AG10803 (cell line): ENCODE data around the gene PEMT.

Source experiments
- DNase-seq: peaks from one replicate; pipeline ENCODE4 v3.0.0; 2010; ENCODE audit warnings: low read depth
- H3K4me3 ChIP-seq: 2 replicates; pipeline ENCODE4 v1.5.1; 2011; ENCODE audit warnings: mild to moderate bottlenecking, low read length, control low read depth
- TF ChIP-seq, protein P1 (sequence below): conservative IDR thresholded peaks from 2 replicates; pipeline ENCODE4 v1.5.1; 2011; ENCODE audit warnings: mild to moderate bottlenecking, low read length, control low read depth, inconsistent platforms

Gene PEMT

DNA sequence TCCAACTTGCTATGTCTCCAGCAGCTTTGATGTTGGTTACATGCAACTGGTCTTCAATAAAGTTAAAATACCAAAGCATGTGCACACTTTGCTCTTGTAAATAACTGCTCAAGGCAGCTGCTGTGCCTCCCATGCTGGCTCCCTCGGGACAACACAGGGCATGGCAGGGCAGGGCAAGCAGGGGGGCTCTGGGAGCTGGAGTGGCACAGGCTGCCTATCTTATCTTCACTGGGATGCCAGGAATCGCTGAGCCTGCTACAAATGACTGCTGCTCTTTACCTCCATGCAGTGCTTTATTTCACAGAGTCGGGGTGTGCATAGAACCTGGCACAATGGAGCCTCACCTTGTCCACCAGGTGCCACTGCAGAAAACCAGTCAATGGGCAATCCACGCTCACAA is 21.8 kb downstream of the PEMT start:
- TF ChIP-seq, protein P1, sequence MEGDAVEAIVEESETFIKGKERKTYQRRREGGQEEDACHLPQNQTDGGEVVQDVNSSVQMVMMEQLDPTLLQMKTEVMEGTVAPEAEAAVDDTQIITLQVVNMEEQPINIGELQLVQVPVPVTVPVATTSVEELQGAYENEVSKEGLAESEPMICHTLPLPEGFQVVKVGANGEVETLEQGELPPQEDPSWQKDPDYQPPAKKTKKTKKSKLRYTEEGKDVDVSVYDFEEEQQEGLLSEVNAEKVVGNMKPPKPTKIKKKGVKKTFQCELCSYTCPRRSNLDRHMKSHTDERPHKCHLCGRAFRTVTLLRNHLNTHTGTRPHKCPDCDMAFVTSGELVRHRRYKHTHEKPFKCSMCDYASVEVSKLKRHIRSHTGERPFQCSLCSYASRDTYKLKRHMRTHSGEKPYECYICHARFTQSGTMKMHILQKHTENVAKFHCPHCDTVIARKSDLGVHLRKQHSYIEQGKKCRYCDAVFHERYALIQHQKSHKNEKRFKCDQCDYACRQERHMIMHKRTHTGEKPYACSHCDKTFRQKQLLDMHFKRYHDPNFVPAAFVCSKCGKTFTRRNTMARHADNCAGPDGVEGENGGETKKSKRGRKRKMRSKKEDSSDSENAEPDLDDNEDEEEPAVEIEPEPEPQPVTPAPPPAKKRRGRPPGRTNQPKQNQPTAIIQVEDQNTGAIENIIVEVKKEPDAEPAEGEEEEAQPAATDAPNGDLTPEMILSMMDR, result no peak
- no peak for DNase-seq
- no peak overlapping the region for H3K4me3 ChIP-seq

DNA sequence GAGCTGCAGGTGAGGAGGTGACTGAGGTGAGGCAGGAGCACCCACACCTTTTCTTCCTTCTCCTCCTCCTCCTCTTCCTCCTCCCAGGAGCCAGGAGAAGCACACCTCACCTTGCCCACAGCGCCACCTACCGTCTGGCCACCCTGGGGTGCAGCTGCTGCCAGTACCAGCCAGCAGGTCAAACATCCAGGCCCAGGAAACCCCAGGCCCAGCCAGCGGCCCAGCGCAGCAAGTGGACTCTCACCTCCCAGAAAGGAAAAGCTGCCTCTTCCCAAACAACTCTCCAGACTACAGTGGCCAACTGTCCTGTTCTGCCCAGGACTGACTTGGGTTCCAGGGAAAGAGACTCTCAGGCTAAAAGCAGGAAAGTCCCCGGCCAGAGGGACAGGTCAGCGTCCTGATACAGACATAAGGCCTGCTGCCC is 22.7 kb downstream of the PEMT start:
- peak; percentile 25 for DNase-seq
- no peak overlapping the region for H3K4me3 ChIP-seq
- TF ChIP-seq, protein P1, result peak; percentile 71

DNA sequence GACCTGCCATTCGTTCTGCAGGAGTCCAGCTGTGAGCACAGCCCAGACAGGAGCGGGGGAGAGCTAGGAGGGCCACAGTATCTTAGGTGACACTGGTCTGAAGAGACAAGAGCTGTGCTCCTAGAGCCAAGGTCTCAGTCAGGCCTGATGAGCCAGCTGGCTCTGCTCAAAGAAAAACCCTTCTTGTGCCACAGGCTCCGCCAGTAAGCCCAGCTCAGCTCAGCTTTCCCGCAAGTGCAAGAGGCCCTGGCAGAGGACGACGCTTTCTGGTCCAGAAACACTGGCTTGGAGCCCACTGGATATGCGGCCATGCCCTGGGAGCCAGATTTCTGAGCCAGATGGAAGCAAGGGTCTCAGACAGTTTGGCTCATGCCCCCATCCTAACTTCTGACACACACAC is 23.9 kb downstream of the PEMT start:
- DNase-seq, result peak; percentile 49
- TF ChIP-seq, protein P1, result no peak
- H3K4me3 ChIP-seq, result no peak overlapping the region

DNA sequence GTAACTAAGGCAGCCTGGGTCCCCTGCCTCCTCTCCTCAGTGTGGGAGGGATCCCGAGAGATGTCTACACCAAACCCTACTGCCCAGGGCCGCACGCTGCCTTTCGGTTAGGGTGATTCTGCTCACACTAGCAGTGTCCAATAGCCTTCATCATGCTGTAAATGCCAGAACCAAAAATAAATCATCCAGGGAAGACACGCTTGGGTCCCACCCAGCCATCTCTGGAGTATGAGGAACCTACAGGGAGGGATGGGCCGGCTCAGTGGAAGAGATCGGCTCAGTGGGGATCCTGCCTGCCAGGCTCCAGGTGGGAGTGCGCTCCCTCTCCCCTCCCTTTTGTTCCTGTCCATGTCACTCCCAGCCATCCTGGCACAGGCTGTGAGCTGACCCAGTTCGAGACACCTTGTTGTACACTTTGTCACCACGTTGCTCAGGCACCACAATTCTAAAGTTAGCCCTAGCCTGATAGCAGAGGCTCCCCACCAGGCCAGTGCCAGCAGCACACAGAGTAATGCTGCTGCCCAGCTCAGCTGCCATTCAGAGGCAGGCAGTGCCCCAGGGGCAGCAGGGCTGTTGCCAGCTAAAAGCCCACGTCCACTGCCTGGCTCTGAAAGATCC is 24.5 kb downstream of the PEMT start:
- H3K4me3 ChIP-seq, result no peak overlapping the region
- TF ChIP-seq, protein P1, result no peak
- no peak for DNase-seq

DNA sequence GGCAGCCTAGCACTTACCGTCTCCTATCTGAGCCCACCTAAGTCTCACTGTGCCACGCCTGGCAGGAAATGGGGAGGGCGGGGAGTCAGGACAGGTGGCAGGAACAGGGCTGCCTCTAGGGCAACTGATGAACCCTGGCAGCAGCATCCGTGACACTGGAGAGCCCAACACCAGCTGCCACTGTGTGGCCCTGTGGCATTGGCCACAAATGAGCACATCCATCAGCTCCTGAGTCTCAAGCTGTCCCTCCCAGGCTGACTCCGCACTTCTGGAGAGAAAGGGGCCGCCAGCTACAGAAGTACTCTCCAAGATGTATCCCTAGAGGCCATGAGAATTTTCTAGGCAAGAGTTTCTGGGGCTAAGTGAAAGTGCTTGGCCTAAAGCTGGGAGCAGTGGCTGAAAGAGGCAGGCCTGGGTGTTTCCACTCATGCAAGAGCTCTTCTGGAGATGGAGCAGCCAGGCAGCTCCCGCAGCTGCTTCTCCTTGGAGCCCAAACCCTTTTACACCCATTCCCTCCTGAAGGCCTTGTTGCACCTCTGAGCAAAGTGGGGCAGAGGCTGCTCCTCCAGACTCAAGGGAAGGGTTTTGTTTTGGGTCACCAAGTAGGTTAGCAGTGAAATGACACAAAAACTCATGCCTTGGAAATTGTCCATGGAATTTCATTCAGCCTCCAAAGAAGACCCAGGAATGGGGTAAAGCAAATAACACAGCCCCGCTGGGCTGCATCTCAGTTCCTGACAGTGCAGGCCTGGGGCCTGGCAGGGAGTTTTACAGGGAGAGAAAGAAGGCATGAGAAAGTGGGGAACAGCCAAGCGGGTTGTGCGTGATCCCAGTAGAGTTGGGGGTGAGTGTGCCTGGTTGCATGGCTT is 25.8 kb downstream of the PEMT start:
- DNase-seq, result peak; percentile 23
- no peak overlapping the region for H3K4me3 ChIP-seq
- TF ChIP-seq, protein P1, result no peak

DNA sequence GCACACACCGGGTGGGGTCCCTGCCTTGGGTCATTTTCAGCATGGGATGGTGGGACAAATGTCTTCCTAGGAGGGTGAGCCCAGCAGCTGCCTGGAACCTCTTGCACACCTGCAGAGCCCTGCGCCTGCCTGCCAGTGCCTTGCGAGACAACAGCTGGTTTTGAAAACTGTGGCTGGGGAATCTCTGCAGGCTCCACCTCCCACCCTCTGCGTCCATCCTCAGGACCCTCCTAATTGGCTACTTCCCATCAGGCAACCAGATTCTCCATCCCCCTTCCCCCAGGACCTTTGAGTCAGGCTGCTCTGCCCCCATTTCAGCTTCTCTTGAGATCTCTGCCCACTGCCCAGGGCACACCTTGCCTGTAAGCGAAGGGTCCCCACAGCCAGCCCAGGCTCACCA is 26.6 kb downstream of the PEMT start:
- TF ChIP-seq, protein P1, result no peak
- DNase-seq, result no peak
- no peak overlapping the region for H3K4me3 ChIP-seq

DNA sequence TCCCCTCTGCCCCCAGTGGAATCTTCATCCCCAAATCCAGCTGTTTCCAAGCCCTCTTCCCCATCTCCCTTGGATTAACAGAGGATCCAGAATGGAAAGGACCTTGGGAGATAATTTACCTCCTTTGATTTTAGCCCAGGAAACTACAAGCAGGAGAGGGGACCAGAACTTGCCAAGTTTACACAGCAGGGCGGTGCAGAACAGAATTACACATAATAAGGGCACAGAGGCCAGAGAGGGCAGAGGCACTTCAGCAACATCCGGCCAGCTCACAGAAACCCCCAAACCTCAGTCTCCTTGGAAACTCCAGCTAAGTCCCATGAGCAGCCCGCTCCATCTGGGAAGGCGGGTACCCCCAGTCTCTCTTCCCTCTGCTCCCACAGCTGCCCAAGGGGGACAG is 27.2 kb downstream of the PEMT start:
- no peak overlapping the region for H3K4me3 ChIP-seq
- TF ChIP-seq, protein P1, result no peak
- DNase-seq, result no peak
